Lower leg skin (tissue), 3 donors: ENCODE results near the gene RNF7.

ENCODE experiments used
- CTCF ChIP-seq, 3 donors: fragments of 450-650 bp; IDR thresholded peaks; one replicate each; pipeline ENCODE4 v1.5.1; 2016; ENCODE audit warnings: antibody characterized with exemption in 3 of 3, mild to moderate bottlenecking in 3 of 3, moderate library complexity in 2 of 3
- POLR2A ChIP-seq, 2 donors: fragments of 450-650 bp; IDR thresholded peaks; one replicate each; pipeline ENCODE4 v1.6.1; 2016 to 2017; ENCODE audit warnings: antibody characterized with exemption in 2 of 2, mild to moderate bottlenecking in 1 of 2, moderate library complexity in 1 of 2

GRCh38 chr3:141710888-141711616, 27.0 kb upstream of the RNF7 start:
- TF ChIP-seq CTCF (IDR thresholded peaks at IDR 0.05) = no peak
- no peak for TF ChIP-seq POLR2A (IDR thresholded peaks at IDR 0.05)
